GM12878 (cell line): ENCODE results near the gene CEACAM21. TPM values are rescaled to one million over a fixed set of nuclear protein-coding genes. Genes with fewer than 3 reads are reported as not detected.
A peak's percentile ranks its signal among the peaks of the same experiment; 100 is the strongest.

Source experiments
- ATAC-seq: fragments of 200-7000 bp; cut with Tn5 transposase; 3 replicates; pipeline ENCODE4 v1.9.1; 2020; ENCODE audit warnings: mild to moderate bottlenecking, moderate library complexity
- BruUV-seq: library from RNA; stranded (reverse); fragments of 400-500 nt; replicated peaks from 2 replicates; lab custom pipeline; 2021; lab: Mats Ljungman, UMichigan
- CTCF ChIA-PET: fragments of 300-600 bp; sonication (Branson Sonifier 250); formaldehyde crosslinking; extraction: SDS; loops from one replicate; lab custom pipeline; 2021; ENCODE audit warnings: inconsistent platforms; lab: Yijun Ruan, JAX
- POLR2A ChIA-PET: fragments of 350-600 bp; formaldehyde crosslinking; extraction: SDS; loops from one replicate; lab custom pipeline; 2021; ENCODE audit warnings: inconsistent platforms; lab: Charles Lee
- RAD21 ChIA-PET: fragments of 300-600 bp; sonication (Branson Sonifier 250); formaldehyde crosslinking; loops from one replicate; lab custom pipeline; 2023; ENCODE audit warnings: antibody characterized with exemption; ENCODE audit not compliant: unreplicated experiment; lab: Charles Lee
- SMC1A ChIA-PET: fragments of 300-600 bp; sonication (Branson Sonifier 250); formaldehyde crosslinking; loops from one replicate; lab custom pipeline; 2023; ENCODE audit not compliant: unreplicated experiment, uncharacterized antibody; lab: Charles Lee
- DNase-seq: peaks from one replicate; pipeline ENCODE4 v3.0.0-alpha.2; 2011; ENCODE audit warnings: low read depth, low spot score
- FAIRE-seq: peaks from 3 replicates; lab custom pipeline; 2011; peaks lifted over from hg19 to GRCh38; lab: Jason Lieb, UNC
- H2AFZ ChIP-seq: 2 replicates; pipeline ENCODE4 v1.6.0; 2011; ENCODE audit warnings: low read depth, low read length, control low read depth; ENCODE audit not compliant: control insufficient read depth
- H3K27ac ChIP-seq: 2 replicates; pipeline ENCODE4 v1.5.1; 2011; ENCODE audit warnings: control low read depth; ENCODE audit not compliant: control insufficient read depth, insufficient read depth
- H3K27me3 ChIP-seq, 2 experiments: replicated peaks in 1 of 2; 2 replicates each; pipeline versions ENCODE4 v1.6.0 to v1.6.1; 2011; ENCODE audit warnings: low read length in 1 of 2; ENCODE audit not compliant: control insufficient read depth in 2 of 2, insufficient read depth in 2 of 2
- H3K36me3 ChIP-seq, 2 experiments: 2 replicates each; pipeline ENCODE4 v1.5.1; 2011; ENCODE audit warnings: low read length in 1 of 2; ENCODE audit not compliant: control insufficient read depth in 2 of 2, insufficient read depth in 2 of 2
- H3K4me1 ChIP-seq: 2 replicates; pipeline ENCODE4 v1.6.1; 2011; ENCODE audit warnings: mild to moderate bottlenecking, low read length, moderate library complexity, mixed read lengths; ENCODE audit not compliant: control insufficient read depth, insufficient read depth
- H3K4me2 ChIP-seq: 2 replicates; pipeline ENCODE4 v1.6.0; 2011; ENCODE audit warnings: control low read depth; ENCODE audit not compliant: control insufficient read depth, insufficient read depth
- H3K4me3 ChIP-seq: fragments of 200-600 bp; sonication (generic); 2 replicates; pipeline ENCODE4 v1.5.1; 2016
- H3K79me2 ChIP-seq: 2 replicates; pipeline ENCODE4 v1.6.0; 2011; ENCODE audit warnings: low read length; ENCODE audit not compliant: control insufficient read depth, insufficient read depth
- H3K9ac ChIP-seq: 2 replicates; pipeline ENCODE4 v1.8.0; 2011; ENCODE audit warnings: low read length, control low read depth, mixed read lengths; ENCODE audit not compliant: control insufficient read depth, insufficient read depth
- H3K9me3 ChIP-seq: replicated peaks from 3 replicates; pipeline ENCODE4 v1.5.1; 2011; ENCODE audit warnings: mild to moderate bottlenecking, low read length; ENCODE audit not compliant: control insufficient read depth, insufficient read depth
- H4K20me1 ChIP-seq: 2 replicates; pipeline ENCODE4 v1.6.0; 2011; ENCODE audit not compliant: control insufficient read depth, insufficient read depth
- ESRRA ChIP-seq: IDR thresholded peaks from 2 replicates; pipeline ENCODE4 v1.6.1; 2012; ENCODE audit warnings: mild to moderate bottlenecking, low read length, improper control_type of control experiment
- IRF3 ChIP-seq: fragments of 450-650 bp; IDR thresholded peaks from 2 replicates; pipeline ENCODE4 v1.6.1; 2014; ENCODE audit warnings: mild to moderate bottlenecking
- PRDM15 ChIP-seq: fragments of 450-650 bp; formaldehyde crosslinking; IDR thresholded peaks from 2 replicates; pipeline ENCODE4 v1.4.0; 2020; ENCODE audit warnings: mild to moderate bottlenecking, moderate library complexity
- RAD51 ChIP-seq: fragments of 450-650 bp; IDR thresholded peaks from 2 replicates; pipeline ENCODE4 v1.6.1; 2016; ENCODE audit warnings: moderate library complexity, mild to moderate bottlenecking, inconsistent platforms
- RUNX3 ChIP-seq: IDR thresholded peaks from 2 replicates; pipeline ENCODE4 v1.6.1; 2012; ENCODE audit warnings: low read length, inconsistent platforms
- SREBF1 ChIP-seq: IDR thresholded peaks from 2 replicates; pipeline ENCODE4 v1.6.1; 2012; ENCODE audit warnings: mild to moderate bottlenecking, low read length
- WGBS: methylation state at CpG from one replicate; pipeline ENCODE4 v1.1.6; 2016; ENCODE audit warnings: low lambda C conversion rate; ENCODE audit not compliant: insufficient replicate concordance, insufficient coverage; ENCODE audit errors: missing lambda C conversion rate; 5-methylcytosine and 5-hydroxymethylcytosine counted together
- in situ Hi-C: fragments of 300-500 bp; cut with MboI; formaldehyde crosslinking; loops from 9 replicates; pipeline ENCODE4 v1.14.3; 2018; ENCODE audit warnings: mixed read lengths
- intact Hi-C: fragments of 100-400 bp; cut with micrococcal nuclease; formaldehyde crosslinking; loops from one replicate; pipeline ENCODE4 v1.14.2; 2022; ENCODE audit not compliant: unreplicated experiment
- polyA plus RNA-seq, 11 experiments: library from polyadenylated mRNA; depleted of rRNA in 4 of 11; unstranded in 6 of 11; stranded (reverse) in 5 of 11; fragments of >200 nt; fragmentation: Nextera tagmentation in 4 of 11; fragmentation: Illumina TruSeq in 1 of 11; extraction: Ambion mirVana in 4 of 11; extraction: Trizol in 1 of 11; gene quantifications; 1 replicate in 1 of 11; 2 replicates in 10 of 11; pipeline versions ENCODE4 v1.2.1 to v1.2.3, GENCODE V29; 2011 to 2016; ENCODE audit warnings: inconsistent platforms in 2 of 11, missing spikeins in 2 of 11, low read depth in 1 of 11
- total RNA-seq, 4 experiments: library from RNA; depleted of rRNA in 3 of 4; stranded (reverse); fragments of >200 nt in 3 of 4; fragmentation: Illumina TruSeq in 1 of 4; extraction: Trizol in 1 of 4; gene quantifications; 2 replicates each; pipeline versions ENCODE4 v1.2.1 to v1.2.3, GENCODE V29; 2013 to 2021

Gene CEACAM21
- total and polyA plus RNA-seq, 10 of the 15 experiments (the other 5 are each of a cell fraction or from before 2014, with no cell fraction given): 0.87 to 13.6 (median 8.1) TPM

- TF ChIP-seq PRDM15 (CRISPR knock-in tag) (no peak), SREBF1 (no peak)
- TF ChIP-seq, all 136 proteins: peak for 0
Measured at GRCh38 chr19:41542622-41543021, 33.3 kb upstream of the CEACAM21 start (continued).

GRCh38 chr19:41543582-41543981 lies 32.4 kb upstream of the CEACAM21 start:
- TF ChIP-seq RAD51 (no peak), ESRRA (no peak), IRF3 (no peak), RUNX3 (peak; percentile 44; the same call in 1 of the 2 replicates)
- Histone ChIP-seq H3K4me3 (no peak overlapping the region), H3K36me3 (no peaks in the 10 kb centered on the region), H2AFZ (no peak overlapping the region), H3K4me1 (peaks cover 27% of the 10 kb centered on the region), H3K9ac (no peak overlapping the region), H4K20me1 (no peaks in the 10 kb centered on the region), H3K9me3 (no peaks in the 10 kb centered on the region), H3K79me2 (no peaks in the 10 kb centered on the region), H3K4me2 (no peak overlapping the region), H3K27ac (no peak overlapping the region), H3K27me3 (no peaks in the 10 kb centered on the region)
- intact Hi-C loops: no loop called here
- WGBS: 69% methylated on average over 2 of the region's 2 CpGs
- SMC1A ChIA-PET: interaction anchor here (1.0 to 17.5 kb wide), 4 partner anchors 10 to 94 kb away, joined by 3 to 305 read pairs (median 8); no protein-coding TSS in a partner anchor
- no TSS peak for BruUV-seq
- CTCF ChIA-PET: interaction anchor here (0.8 to 15.8 kb wide), 4 partner anchors 15 to 94 kb away, joined by 3 to 549 read pairs (median 14); no protein-coding TSS in a partner anchor
- in situ Hi-C loops: no loop called here
- FAIRE-seq: no peak
- ATAC-seq: no peak
- POLR2A ChIA-PET: no interaction called here
- RAD21 ChIA-PET: interaction anchor here (0.6 to 1.2 kb wide), 3 partner anchors 14 to 25 kb away, joined by 3 to 4 read pairs (median 3); no protein-coding TSS in a partner anchor
- no peak for DNase-seq
